Liver (tissue), 3 donors: ENCODE data around the gene NEDD4.

Experiments used
- ATF3 ChIP-seq: IDR thresholded peaks from 2 replicates; pipeline ENCODE4 v1.6.1; 2016; ENCODE audit warnings: antibody characterized with exemption
- EGR1 ChIP-seq, 2 donors: IDR thresholded peaks; 2 replicates each; pipeline ENCODE4 v1.6.1; 2016 to 2018; ENCODE audit warnings: antibody characterized with exemption in 2 of 2, low read depth in 2 of 2
- GABPA ChIP-seq, 2 donors: IDR thresholded peaks in 1 of 2; conservative IDR thresholded peaks in 1 of 2; 2 replicates each; pipeline ENCODE4 v1.6.1; 2016; ENCODE audit warnings: antibody characterized with exemption in 2 of 2, mild to moderate bottlenecking in 1 of 2, moderate library complexity in 1 of 2
- JUND ChIP-seq, 2 donors: IDR thresholded peaks; 2 replicates each; pipeline ENCODE4 v1.6.1; 2016; ENCODE audit warnings: antibody characterized with exemption in 2 of 2
- RAD21 ChIP-seq, 2 donors: IDR thresholded peaks; 2 replicates each; pipeline ENCODE4 v1.6.1; 2016; ENCODE audit warnings: antibody characterized with exemption in 2 of 2, mild to moderate bottlenecking in 2 of 2
- SP1 ChIP-seq: IDR thresholded peaks from 2 replicates; pipeline ENCODE4 v1.6.1; 2018; ENCODE audit warnings: antibody characterized with exemption, mild to moderate bottlenecking
- TAF1 ChIP-seq: conservative IDR thresholded peaks from 2 replicates; pipeline ENCODE4 v1.6.1; 2016; ENCODE audit warnings: antibody characterized with exemption, mild to moderate bottlenecking
- ZBTB33 ChIP-seq: IDR thresholded peaks from 2 replicates; pipeline ENCODE4 v1.6.1; 2016; ENCODE audit warnings: antibody characterized with exemption
- TF ChIP-seq, protein P1 (sequence below): fragments of 150-350 bp; IDR thresholded peaks from 2 replicates; pipeline ENCODE4 v1.5.1; 2017; ENCODE audit warnings: improper control_type of control experiment, low read depth, low read length; ENCODE audit not compliant: missing input control
- TF ChIP-seq, protein P2 (sequence below): IDR thresholded peaks from 2 replicates; pipeline ENCODE4 v1.6.1; 2016; ENCODE audit warnings: antibody characterized with exemption, mild to moderate bottlenecking
- donor health status: healthy.
- donor health status: healthy.

- TF ChIP-seq TAF1 (no peak), EGR1 (IDR thresholded peaks at IDR 0.05; ENCODE audit: low read depth in 2 of 2) (no peak), SP1 (no peak), RAD21 (IDR thresholded peaks at IDR 0.05) (no peak), GABPA (IDR thresholded peaks at IDR 0.05 in 1 of 2, conservative IDR thresholded peaks at IDR 0.05 in 1 of 2) (no peak), ATF3 (no peak), ZBTB33 (no peak), JUND (IDR thresholded peaks at IDR 0.05) (no peak)
- TF ChIP-seq, protein P1, sequence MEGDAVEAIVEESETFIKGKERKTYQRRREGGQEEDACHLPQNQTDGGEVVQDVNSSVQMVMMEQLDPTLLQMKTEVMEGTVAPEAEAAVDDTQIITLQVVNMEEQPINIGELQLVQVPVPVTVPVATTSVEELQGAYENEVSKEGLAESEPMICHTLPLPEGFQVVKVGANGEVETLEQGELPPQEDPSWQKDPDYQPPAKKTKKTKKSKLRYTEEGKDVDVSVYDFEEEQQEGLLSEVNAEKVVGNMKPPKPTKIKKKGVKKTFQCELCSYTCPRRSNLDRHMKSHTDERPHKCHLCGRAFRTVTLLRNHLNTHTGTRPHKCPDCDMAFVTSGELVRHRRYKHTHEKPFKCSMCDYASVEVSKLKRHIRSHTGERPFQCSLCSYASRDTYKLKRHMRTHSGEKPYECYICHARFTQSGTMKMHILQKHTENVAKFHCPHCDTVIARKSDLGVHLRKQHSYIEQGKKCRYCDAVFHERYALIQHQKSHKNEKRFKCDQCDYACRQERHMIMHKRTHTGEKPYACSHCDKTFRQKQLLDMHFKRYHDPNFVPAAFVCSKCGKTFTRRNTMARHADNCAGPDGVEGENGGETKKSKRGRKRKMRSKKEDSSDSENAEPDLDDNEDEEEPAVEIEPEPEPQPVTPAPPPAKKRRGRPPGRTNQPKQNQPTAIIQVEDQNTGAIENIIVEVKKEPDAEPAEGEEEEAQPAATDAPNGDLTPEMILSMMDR = no peak
- TF ChIP-seq, protein P2, sequence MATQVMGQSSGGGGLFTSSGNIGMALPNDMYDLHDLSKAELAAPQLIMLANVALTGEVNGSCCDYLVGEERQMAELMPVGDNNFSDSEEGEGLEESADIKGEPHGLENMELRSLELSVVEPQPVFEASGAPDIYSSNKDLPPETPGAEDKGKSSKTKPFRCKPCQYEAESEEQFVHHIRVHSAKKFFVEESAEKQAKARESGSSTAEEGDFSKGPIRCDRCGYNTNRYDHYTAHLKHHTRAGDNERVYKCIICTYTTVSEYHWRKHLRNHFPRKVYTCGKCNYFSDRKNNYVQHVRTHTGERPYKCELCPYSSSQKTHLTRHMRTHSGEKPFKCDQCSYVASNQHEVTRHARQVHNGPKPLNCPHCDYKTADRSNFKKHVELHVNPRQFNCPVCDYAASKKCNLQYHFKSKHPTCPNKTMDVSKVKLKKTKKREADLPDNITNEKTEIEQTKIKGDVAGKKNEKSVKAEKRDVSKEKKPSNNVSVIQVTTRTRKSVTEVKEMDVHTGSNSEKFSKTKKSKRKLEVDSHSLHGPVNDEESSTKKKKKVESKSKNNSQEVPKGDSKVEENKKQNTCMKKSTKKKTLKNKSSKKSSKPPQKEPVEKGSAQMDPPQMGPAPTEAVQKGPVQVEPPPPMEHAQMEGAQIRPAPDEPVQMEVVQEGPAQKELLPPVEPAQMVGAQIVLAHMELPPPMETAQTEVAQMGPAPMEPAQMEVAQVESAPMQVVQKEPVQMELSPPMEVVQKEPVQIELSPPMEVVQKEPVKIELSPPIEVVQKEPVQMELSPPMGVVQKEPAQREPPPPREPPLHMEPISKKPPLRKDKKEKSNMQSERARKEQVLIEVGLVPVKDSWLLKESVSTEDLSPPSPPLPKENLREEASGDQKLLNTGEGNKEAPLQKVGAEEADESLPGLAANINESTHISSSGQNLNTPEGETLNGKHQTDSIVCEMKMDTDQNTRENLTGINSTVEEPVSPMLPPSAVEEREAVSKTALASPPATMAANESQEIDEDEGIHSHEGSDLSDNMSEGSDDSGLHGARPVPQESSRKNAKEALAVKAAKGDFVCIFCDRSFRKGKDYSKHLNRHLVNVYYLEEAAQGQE = no peak
Measured at GRCh38 chr15:55786341-55786740, 207.1 kb downstream of the NEDD4 start.
